Suppressor macrophage treated with lipopolysaccharide for 4 hours (primary cell): Measurements from ENCODE around the gene VPREB3.

ENCODE experiments used
- DNase-seq: peaks from one replicate; pipeline ENCODE4 v3.0.0-alpha.2; 2020

Gene VPREB3

DNA sequence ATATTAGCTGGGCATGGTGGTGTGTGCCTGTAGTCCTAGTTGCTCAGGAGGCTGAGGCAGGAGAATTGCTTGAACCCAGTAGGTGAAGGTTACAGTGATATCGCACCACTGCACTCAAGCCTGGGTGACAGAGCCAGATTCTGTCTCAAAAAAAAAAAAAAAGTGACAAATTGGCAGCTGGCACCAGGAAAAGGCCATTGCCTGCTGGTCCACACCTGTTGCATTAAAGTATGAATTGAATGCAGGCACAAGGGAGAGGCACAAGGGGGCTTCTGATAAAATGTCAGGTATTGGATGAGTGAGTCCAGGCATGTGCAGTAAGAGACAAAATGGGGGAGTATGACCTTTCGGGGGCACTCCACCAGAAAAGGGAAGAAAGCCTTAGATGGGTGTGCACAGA is 31.5 kb downstream of the VPREB3 start:
- DNase-seq: no peak

DNA sequence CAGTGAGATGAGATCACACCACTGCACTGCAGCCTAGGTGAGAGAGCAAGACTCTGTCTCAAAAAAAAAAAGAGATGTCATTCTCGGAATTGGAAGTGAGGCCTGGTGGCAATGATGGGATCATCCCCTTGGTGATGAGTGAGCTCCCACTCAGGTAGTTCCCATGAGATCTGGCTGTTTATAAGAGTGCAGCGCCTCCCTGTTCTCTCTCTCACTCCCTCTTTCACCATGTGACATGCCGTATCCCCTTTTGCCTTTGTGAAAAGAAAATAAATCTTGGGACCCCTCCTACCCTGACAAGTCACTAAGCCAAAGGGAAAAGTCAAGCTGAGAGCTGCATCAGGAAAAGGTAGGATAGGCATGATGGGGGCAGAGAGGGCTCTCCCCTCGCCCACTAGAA is 32.1 kb downstream of the VPREB3 start:
- DNase-seq: no peak

DNA sequence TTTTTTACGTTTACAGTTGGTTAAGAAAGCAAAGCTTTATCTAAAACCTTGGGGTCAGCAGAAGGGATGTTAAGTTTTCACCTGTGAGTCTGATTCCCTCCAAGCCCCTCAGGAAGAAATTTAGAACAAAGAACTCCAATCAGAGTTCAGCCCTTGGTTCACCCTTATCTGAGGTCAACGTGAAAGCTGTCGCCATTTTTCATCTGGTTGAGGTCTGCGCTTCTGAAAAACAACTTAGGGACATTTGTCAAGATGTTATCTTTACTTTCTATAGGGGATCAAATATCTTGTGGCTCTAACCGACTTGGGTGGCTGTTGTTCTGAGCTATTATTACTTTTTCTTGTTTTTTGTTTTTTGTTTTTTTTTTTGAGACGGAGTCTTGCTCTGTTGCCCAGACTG is 33.4 kb downstream of the VPREB3 start:
- no peak for DNase-seq

GRCh38 chr22:23718371-23719165 is 35.7 kb downstream of the VPREB3 start:
- DNase-seq: no peak

- peak; percentile 87 for DNase-seq
These were observed 37.1 kb downstream of the VPREB3 start for GRCh38 chr22:23716811-23717801.

DNA sequence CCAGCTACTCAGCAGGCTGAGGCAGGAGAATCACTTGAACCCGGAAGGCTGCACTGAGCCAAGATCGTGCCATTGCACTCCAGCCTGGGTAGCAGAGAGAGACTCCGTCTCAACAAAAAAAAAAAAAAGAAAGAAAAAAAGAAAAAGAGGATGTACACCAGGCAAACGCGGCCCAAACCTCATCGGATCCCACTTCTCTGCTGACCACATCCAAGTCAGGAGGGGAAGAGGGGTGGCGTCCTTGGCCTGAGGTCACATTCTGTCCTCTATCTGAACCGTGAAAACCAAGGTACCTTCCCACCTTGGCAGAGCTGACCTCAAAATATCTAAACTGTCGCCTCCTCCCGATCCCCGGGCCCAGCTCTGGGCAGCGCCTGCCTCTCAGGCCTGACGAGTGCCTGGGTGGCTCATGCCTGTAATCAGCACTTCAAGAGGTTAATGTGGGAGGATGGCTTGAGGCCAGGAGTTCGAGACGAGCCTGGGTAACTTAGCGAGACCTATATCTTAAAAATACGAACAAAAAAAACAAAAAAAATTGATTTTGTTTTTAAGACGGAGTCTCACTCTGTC is 38.3 kb downstream of the VPREB3 start:
- DNase-seq: peak; percentile 40

DNA sequence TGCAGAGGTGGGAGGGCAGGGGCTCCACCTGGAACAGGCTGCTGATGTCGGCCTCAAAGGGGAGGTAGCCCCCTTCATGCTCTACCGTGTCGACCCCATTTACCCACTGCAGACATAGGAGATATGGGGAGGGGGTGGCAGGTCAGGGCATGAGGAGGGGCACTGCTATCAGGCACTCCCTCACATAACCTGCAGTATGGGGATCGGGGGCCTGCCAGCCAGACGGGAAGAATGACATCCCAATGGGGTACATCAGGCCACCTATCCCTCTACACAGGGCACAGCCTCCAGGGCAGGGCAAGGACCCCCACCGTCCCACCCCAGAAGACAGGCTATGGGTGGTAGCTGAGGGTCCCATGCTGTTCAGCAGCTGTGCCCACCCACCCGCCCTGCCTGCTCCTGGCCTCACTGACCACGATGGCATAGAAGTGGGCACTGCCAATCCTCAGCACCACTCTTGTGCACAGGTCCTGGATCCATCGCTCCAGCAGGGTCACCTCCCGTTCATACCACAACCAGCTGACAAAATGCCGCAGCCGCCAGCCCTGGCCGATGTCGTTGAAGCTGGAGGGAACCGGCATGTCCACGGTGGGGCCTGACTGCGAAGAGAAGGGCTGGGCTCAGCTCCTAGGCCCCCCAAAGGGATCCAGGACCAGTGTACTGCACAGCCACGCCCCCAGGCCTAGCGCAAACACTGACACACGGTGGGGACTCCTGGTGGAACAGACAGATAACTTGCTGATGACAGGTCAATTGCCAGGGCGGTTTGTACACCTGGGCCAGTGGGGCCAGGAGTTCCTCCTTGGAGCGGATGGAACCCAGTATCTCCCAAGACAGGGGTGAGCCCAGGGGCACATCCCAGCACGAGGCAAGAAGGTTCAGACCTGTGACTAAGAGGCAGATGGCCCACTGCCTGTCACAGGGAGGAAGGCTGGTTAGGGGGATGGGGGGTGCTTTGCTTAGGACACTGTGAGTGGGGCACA is 39.3 kb downstream of the VPREB3 start:
- no peak for DNase-seq

GRCh38 chr22:23713696-23714595 is 40.3 kb downstream of the VPREB3 start:
- DNase-seq: no peak

DNA sequence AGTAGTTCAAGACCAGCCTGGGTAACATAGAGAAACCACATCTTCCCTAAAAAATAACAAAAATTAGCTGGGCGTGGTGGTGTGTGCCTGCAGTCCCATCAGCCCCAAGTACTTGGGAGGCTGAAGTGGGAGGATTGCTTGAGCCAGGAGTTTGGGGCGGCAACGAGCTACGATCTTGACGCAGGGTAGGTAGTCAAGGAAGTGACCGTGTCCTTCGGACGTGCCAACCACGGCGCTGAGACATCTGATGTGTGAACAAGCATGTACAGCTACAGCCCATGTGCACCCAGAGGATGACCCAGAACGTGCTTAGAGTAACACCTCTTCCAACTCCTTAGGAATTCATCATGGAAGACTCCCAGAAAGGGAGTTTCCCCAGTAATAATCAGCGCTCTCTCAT is 42.0 kb downstream of the VPREB3 start:
- DNase-seq: no peak

DNA sequence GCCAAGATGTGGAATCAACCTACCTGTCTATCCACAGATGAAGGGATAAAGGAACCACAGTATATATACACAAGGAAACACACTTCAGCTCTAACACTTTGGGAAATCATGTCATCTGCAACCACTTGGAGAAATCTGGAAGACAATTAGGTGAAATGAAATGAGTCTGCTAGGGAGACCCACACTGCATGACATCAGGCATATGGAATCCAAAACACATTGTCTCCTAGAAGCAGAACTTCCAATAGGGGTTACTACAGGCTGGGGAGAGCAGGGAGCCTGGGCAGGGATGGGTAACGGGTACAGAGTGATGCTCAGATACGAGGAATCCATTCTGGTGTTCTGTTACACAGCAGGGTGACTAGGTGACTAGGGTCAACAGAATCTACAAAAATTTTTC is 45.1 kb downstream of the VPREB3 start:
- DNase-seq: no peak

DNA sequence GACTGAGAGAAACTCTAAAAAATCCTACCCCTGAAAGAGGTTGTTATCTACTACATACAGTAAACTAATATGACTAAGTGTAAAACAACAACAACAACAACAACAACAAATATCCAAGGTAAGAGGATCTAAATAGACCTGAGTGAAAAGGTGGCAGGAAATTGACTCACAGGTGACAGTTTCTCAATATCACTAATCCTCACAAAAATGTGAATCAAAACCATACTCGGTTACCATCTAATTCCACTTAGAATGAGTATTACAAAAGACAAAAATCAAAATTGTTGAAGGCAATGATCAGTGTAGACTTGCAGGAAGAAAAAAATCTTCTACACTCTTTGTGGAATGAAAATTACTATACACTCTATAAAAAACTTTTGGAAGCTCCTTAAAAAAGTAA is 46.0 kb downstream of the VPREB3 start:
- no peak for DNase-seq

GRCh38 chr22:23705358-23705757 is 48.9 kb downstream of the VPREB3 start:
- DNase-seq: no peak

GRCh38 chr22:23704829-23705228 is 49.4 kb downstream of the VPREB3 start:
- DNase-seq: no peak

DNA sequence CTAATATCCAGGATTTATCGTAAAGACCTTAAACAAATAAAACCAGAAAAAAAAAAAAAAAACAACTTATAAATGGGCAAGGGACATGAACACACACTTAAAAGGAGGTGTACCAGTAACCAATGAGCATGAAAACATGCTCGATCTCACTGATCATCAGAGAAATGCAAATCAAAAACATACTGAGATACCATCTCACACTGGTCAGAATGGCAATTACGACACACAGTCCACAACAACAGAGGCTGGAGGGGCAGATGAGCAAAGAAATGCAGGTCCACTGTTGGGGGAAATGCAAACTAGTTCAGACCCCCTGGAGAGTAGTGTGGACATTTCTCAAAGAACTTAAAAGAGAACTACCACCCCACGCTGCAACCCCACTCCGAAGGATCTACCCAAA is 50.2 kb downstream of the VPREB3 start:
- no peak for DNase-seq
